ENCODE measurements around the gene FBXO5. TPM values are rescaled to one million over a fixed set of nuclear protein-coding genes. Genes with fewer than 3 reads are reported as not detected.

The FBXO5 gene
- total and polyA plus RNA-seq, 2 experiments from 2014 or later, result 49.6 to 51.2 TPM

DNA sequence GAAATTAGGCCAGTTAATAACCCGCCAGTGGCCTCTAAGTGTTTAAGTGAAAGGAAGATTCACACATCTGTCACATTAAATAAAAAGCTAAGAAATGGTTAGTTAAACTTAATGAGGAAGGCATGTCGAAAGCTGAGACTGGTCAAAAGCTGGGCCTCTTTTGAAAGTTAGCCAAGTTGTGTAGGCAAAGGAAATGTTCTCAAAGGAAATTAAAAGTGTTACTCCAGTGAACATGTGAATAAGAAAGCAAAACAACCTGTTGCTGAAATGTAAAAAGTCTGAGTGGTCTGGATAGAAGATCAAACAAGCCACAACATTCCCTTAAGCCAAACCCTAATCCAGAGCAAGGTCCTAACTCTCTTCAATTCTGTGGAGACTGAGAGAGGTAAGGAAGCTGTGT lies 30.6 kb upstream of the FBXO5 start:
- H2AFZ ChIP-seq, result no peak overlapping the region
- H3K36me3 Mint-ChIP-seq (ENCODE audit: low read depth), result no peaks in the 10 kb centered on the region
- no peaks in the 10 kb centered on the region for H4K20me1 ChIP-seq (replicated peaks; ENCODE audit: insufficient read depth)
- ATAC-seq, result no peak
- H3F3A ChIP-seq (replicated peaks; ENCODE audit: low read depth), result no peaks in the 10 kb centered on the region
- H3K27me3 Mint-ChIP-seq (ENCODE audit: insufficient read depth, low read depth, poor library complexity), result no peaks in the 10 kb centered on the region
- no peak overlapping the region for H3K27ac Mint-ChIP-seq
- no peaks in the 10 kb centered on the region for H3K4me1 ChIP-seq (ENCODE audit: insufficient read depth)
- TF ChIP-seq EZH2phosphoT487 (IDR thresholded peaks at IDR 0.05; ENCODE audit: unreplicated experiment) (no peak), REST (IDR thresholded peaks at IDR 0.05; ENCODE audit: unreplicated experiment) (no peak), ZNF462 (CRISPR knock-in tag; IDR thresholded peaks at IDR 0.05) (no peak), ZNF331 (CRISPR knock-in tag; IDR thresholded peaks at IDR 0.05; ENCODE audit: low read depth) (no peak), ZNF114 (CRISPR knock-in tag; IDR thresholded peaks at IDR 0.05) (no peak), STAT1 (IDR thresholded peaks at IDR 0.05; ENCODE audit: unreplicated experiment) (no peak), NANOG (IDR thresholded peaks at IDR 0.05; ENCODE audit: borderline replicate concordance) (no peak), EZH2 (IDR thresholded peaks at IDR 0.05; ENCODE audit: low read depth, unreplicated experiment) (no peak), CTCF (conservative IDR thresholded peaks at IDR 0.05; ENCODE audit: low read depth in 2 of 2) (no peak), POLR2AphosphoS5 (IDR thresholded peaks at IDR 0.05; ENCODE audit: low read depth) (no peak), CREB1 (CRISPR knock-in tag; IDR thresholded peaks at IDR 0.05; ENCODE audit: low read depth) (no peak), JUNB (IDR thresholded peaks at IDR 0.05; ENCODE audit: unreplicated experiment) (no peak)
- TF ChIP-seq, protein P1, sequence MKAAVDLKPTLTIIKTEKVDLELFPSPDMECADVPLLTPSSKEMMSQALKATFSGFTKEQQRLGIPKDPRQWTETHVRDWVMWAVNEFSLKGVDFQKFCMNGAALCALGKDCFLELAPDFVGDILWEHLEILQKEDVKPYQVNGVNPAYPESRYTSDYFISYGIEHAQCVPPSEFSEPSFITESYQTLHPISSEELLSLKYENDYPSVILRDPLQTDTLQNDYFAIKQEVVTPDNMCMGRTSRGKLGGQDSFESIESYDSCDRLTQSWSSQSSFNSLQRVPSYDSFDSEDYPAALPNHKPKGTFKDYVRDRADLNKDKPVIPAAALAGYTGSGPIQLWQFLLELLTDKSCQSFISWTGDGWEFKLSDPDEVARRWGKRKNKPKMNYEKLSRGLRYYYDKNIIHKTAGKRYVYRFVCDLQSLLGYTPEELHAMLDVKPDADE (IDR thresholded peaks at IDR 0.05), result no peak
- H3K4me3 ChIP-seq, result no peak overlapping the region
- H3K9me2 ChIP-seq (ENCODE audit: insufficient read depth), result no peaks in the 10 kb centered on the region
- no peaks in the 10 kb centered on the region for H3K27me3 ChIP-seq (ENCODE audit: insufficient read depth)
- no peaks in the 10 kb centered on the region for H3K4me1 Mint-ChIP-seq
- DNase-seq (ENCODE audit: low spot score), result no peak
- H3K4me2 ChIP-seq, result no peak overlapping the region
- H3K36me3 ChIP-seq (ENCODE audit: insufficient read depth), result no peaks in the 10 kb centered on the region
- no peak overlapping the region for H3K27ac ChIP-seq (ENCODE audit: low read depth)
- no peak overlapping the region for H3K4me3 Mint-ChIP-seq
- no peaks in the 10 kb centered on the region for H3K79me2 ChIP-seq (replicated peaks; ENCODE audit: insufficient read depth)
- H3K9me3 Mint-ChIP-seq, result no peaks in the 10 kb centered on the region; the same call in 2 of the 3 replicates
